ENCODE measurements around the gene ITGBL1.

GRCh38 chr13:101575581-101575980, 123.1 kb downstream of the ITGBL1 start:
- no peak for TF ChIP-seq POLR2A (IDR thresholded peaks at IDR 0.05; ENCODE audit: low read depth, low read length)
- no peak for TF ChIP-seq TAF1 (IDR thresholded peaks at IDR 0.05; ENCODE audit: borderline replicate concordance, low read depth, low read length)
- TF ChIP-seq POLR2AphosphoS5 (IDR thresholded peaks at IDR 0.05; ENCODE audit: low read depth, low read length) = no peak
